Kidney (tissue), 14 donors: ENCODE measurements around the gene SLC26A3. TPM values are rescaled to one million over a fixed set of nuclear protein-coding genes. Genes with fewer than 3 reads are reported as not detected.

Experiments used
- DNase-seq, 5 donors: peaks; one replicate each; pipeline ENCODE4 v3.0.0-alpha.2; 2013 to 2020
- FAIRE-seq: peaks from 2 replicates; lab custom pipeline; 2012; peaks lifted over from hg19 to GRCh38; lab: Jason Lieb, UNC
- H3K27ac ChIP-seq, 2 donors: one replicate each; pipeline ENCODE4 v1.7.0; 2013; ENCODE audit warnings: low read depth in 2 of 2, low read length in 2 of 2, inconsistent platforms in 1 of 2
- H3K27me3 ChIP-seq: one replicate; pipeline ENCODE4 v1.7.1; 2013; ENCODE audit warnings: low read length, inconsistent platforms; ENCODE audit not compliant: control insufficient read depth, insufficient read depth
- H3K36me3 ChIP-seq, 3 donors: one replicate each; pipeline versions ENCODE4 v1.7.0 to v1.7.1; 2013; ENCODE audit warnings: low read length in 3 of 3, control low read depth in 1 of 3, inconsistent platforms in 1 of 3; ENCODE audit not compliant: insufficient read depth in 3 of 3, control insufficient read depth in 2 of 3
- H3K4me1 ChIP-seq, 3 donors: one replicate each; pipeline versions ENCODE4 v1.7.0 to v1.7.1; 2013; ENCODE audit warnings: low read length in 3 of 3, inconsistent platforms in 1 of 3, low read depth in 1 of 3; ENCODE audit not compliant: control insufficient read depth in 2 of 3, insufficient read depth in 2 of 3
- H3K4me3 ChIP-seq, 3 donors: one replicate each; pipeline versions ENCODE4 v1.7.0 to v1.8.1; 2013; ENCODE audit warnings: low read length in 3 of 3, control low read depth in 1 of 3, inconsistent platforms in 1 of 3
- H3K9ac ChIP-seq, 3 donors: one replicate each; pipeline versions ENCODE4 v1.7.0 to v1.7.1; 2013; ENCODE audit warnings: low read length in 3 of 3, control low read depth in 1 of 3, inconsistent platforms in 1 of 3
- H3K9me3 ChIP-seq, 3 donors: one replicate each; pipeline versions ENCODE4 v1.7.0 to v1.7.1; 2013; ENCODE audit warnings: low read length in 3 of 3, control low read depth in 1 of 3, inconsistent platforms in 1 of 3; ENCODE audit not compliant: control insufficient read depth in 2 of 3, insufficient read depth in 1 of 3
- intact Hi-C: fragments of 100-400 bp; cut with DNase I; formaldehyde crosslinking; loops from one replicate; pipeline ENCODE4 v1.11.1; 2022
- polyA plus RNA-seq: library from polyadenylated mRNA; stranded (reverse); fragments of 350-450 nt; fragmentation: Illumina TruSeq; extraction: RNeasy Lipid Tissue Mini Kit (QIAGEN cat#74804); gene quantifications from one replicate; pipeline ENCODE4 v1.2.3, GENCODE V29; 2014; ENCODE audit warnings: low read depth, low replicate concordance; ENCODE audit not compliant: insufficient read depth
- total RNA-seq: library from RNA; stranded (reverse); fragmentation: NEBNext Ultra II Directional; extraction: Animal tissue kit (Norgen Biotek cat#: 25700); gene quantifications from one replicate; pipeline ENCODE4 v1.2.1, GENCODE V29; 2021
- TF ChIP-seq, protein P1 (sequence below): IDR thresholded peaks from 3 replicates; pipeline ENCODE4 v1.5.1; 2012; ENCODE audit warnings: mild to moderate bottlenecking, moderate library complexity, borderline replicate concordance; ENCODE audit not compliant: insufficient read depth; ENCODE audit errors: extremely low read depth
- donor health status: control.
- donor health status: control.
- donor health status: control.
- donor health status: control.
- donor health status: control.
- donor health status: DM: yes; HTN: yes; CAD: no.
- donor health status: Normal renal cell carcinoma (clear cell type).

Gene SLC26A3
- total and polyA plus RNA-seq, 2 donors from 2014 or later, result 0.25 to 0.32 TPM

DNA sequence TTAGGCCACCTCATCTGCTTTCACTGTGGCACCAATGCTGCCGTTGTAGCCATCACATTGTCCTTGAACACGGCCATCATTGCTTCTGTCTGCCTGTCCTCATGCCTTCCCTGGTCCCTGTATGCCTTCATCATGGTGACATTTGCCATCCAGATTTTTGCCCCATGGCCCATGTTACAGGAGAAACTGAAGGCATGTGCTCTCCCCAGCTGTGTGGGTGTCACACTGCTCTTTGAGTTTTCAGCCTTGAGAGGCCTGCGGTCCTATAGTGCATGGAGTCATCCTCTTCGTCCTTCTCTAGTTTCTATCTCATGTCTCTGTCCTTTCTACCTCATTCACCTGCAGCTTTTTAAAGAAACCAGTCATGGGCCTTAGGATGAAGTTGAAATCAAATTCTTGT lies 6.2 kb upstream of the SLC26A3 start:
- TF ChIP-seq, protein P1, sequence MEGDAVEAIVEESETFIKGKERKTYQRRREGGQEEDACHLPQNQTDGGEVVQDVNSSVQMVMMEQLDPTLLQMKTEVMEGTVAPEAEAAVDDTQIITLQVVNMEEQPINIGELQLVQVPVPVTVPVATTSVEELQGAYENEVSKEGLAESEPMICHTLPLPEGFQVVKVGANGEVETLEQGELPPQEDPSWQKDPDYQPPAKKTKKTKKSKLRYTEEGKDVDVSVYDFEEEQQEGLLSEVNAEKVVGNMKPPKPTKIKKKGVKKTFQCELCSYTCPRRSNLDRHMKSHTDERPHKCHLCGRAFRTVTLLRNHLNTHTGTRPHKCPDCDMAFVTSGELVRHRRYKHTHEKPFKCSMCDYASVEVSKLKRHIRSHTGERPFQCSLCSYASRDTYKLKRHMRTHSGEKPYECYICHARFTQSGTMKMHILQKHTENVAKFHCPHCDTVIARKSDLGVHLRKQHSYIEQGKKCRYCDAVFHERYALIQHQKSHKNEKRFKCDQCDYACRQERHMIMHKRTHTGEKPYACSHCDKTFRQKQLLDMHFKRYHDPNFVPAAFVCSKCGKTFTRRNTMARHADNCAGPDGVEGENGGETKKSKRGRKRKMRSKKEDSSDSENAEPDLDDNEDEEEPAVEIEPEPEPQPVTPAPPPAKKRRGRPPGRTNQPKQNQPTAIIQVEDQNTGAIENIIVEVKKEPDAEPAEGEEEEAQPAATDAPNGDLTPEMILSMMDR, result no peak
- no peak overlapping the region for H3K9ac ChIP-seq
- H3K4me1 ChIP-seq, result no peaks in the 10 kb centered on the region
- no peaks in the 10 kb centered on the region for H3K9me3 ChIP-seq
- no peak for DNase-seq
- no peaks in the 10 kb centered on the region for H3K27me3 ChIP-seq
- no peak overlapping the region for H3K27ac ChIP-seq
- no peak overlapping the region for H3K4me3 ChIP-seq
- intact Hi-C loops, result no loop called here
- H3K36me3 ChIP-seq, result no peaks in the 10 kb centered on the region
- FAIRE-seq, result no peak

DNA sequence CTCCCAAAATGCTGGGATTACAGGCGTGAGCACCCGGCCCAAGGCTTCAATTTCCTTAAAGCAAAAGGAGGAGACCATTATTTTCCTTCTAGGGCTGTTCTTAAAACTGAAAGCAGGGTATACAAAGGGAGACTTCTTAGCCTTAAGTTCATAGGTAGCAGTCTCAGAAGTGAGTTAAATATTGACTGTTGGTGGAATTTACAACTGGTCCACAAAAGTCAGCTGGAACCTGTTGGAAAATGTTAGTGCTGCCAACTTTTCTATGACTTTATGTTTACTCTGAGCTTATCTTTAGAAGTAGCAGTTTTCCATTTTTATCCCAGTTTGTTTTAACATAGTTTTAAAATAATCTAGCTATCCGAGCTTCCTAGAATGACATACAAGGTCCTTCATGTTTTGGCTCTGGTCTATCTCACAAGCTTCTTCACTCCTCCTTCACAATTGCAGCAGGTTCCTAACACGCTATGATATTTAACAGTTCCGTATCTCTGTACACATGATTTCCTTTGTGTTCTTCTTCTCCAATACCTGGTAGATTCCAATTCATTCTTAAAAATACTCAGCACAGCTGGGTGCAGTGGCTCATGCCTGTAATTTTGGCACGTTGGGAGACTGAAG lies 3.3 kb downstream of the SLC26A3 start:
- TF ChIP-seq, protein P1, result no peak
- H3K27me3 ChIP-seq, result no peaks in the 10 kb centered on the region
- FAIRE-seq (peak; percentile 17), DNase-seq (peak in 1 of 5 donors; percentile 37)
- H3K9me3 ChIP-seq, result no peaks in the 10 kb centered on the region
- H3K36me3 ChIP-seq, result no peaks in the 10 kb centered on the region
- peaks cover 0 to 3% (median 0%) of the 10 kb centered on the region in 3 donors for H3K4me1 ChIP-seq
- no peak overlapping the region for H3K4me3 ChIP-seq
- intact Hi-C loops, result no loop called here
- H3K27ac ChIP-seq, result no peak overlapping the region
- H3K9ac ChIP-seq, result no peak overlapping the region

DNA sequence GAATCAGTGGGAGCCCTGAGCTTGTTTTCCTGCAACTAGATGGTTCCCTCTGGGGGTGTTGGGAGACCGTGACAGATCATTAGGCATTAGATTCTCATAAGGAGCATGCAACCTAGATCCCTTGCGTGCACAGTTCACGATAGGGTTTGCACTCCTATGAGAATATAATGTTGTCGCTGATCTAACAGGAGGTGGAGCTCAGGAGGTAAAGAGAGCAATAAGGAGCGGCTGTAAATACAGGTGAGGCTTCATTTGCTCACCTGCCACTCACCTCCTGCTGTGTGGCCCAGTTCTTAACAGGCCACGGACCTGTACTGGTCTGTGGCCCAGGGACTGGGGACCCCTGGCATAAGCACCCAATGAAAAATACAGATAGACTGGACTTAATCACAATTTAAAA lies 10.7 kb downstream of the SLC26A3 start:
- FAIRE-seq, result no peak
- TF ChIP-seq, protein P1, result no peak
- intact Hi-C loops, result no loop called here

DNA sequence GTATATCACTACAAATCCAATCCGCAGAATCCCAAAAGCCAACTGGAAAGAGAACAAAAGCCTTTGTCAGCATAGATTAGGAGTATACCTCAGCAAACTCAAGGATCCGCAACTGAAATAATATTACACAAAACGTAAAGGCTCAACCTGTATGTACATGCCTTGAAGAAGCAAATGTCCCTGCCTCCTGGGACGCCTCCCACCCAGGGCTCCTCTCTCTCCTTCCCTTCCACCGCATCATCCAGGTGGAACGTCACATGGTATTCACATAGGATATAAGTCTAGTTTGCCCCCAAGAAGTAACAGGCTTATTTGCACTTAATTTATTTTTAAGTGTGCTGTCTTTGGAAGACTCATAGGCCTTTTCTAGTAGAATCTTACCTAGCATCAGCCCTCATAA lies 13.4 kb downstream of the SLC26A3 start:
- TF ChIP-seq, protein P1, result no peak
- H3K4me3 ChIP-seq, result no peak overlapping the region
- no peaks in the 10 kb centered on the region for H3K4me1 ChIP-seq
- no peaks in the 10 kb centered on the region for H3K27me3 ChIP-seq
- H3K36me3 ChIP-seq, result no peaks in the 10 kb centered on the region
- intact Hi-C loops, result no loop called here
- FAIRE-seq (no peak), DNase-seq (no peak)
- H3K27ac ChIP-seq, result no peak overlapping the region
- H3K9me3 ChIP-seq, result no peaks in the 10 kb centered on the region
- H3K9ac ChIP-seq, result no peak overlapping the region

More for the DNA sequence above, 10.7 kb downstream of the SLC26A3 start:
- Histone ChIP-seq H3K9ac (no peak overlapping the region), H3K27me3 (no peaks in the 10 kb centered on the region), H3K4me1 (no peaks in the 10 kb centered on the region), H3K36me3 (no peaks in the 10 kb centered on the region), H3K4me3 (no peak overlapping the region), H3K9me3 (no peaks in the 10 kb centered on the region), H3K27ac (no peak overlapping the region)
- DNase-seq, result no peak
